HG03442 (cell line): ENCODE measurements around the gene FBXL7.
A peak's percentile ranks its signal among the peaks of the same experiment; 100 is the strongest.

ENCODE experiments used
- ATAC-seq: cut with Tn5 transposase; IDR thresholded peaks from one replicate; pipeline ENCODE4 v1.9.1; 2021; ENCODE audit warnings: mild to moderate bottlenecking, moderate library complexity; ENCODE audit not compliant: unreplicated experiment

Gene FBXL7

GRCh38 chr5:15499528-15500324, at the start of gene FBXL7:
Gene FBXL7, plus strand, starts transcription at chr5:15500180.
- ATAC-seq: no peak

GRCh38 chr5:15450473-15450872, 49.5 kb upstream of the FBXL7 start:
- no peak for ATAC-seq

DNA sequence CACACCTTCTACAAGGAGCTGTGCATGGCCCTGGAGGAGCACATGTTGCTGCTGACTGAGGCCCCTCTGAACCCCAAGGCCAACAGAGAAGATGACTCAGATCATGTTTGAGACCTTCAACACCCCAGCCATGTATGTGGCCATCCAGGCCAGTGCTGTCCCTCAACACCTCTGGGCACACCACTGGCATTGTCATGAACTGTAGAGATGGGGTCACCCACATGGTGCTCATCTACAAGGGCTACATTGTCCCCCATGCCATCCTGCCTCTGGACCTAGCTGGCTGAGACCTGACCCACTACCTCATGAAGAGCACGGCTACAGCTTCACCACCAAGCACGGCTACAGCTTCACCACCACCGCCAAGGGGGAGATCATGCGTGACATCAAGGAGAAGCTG, 49.0 kb upstream of the FBXL7 start:
- ATAC-seq: no peak

DNA sequence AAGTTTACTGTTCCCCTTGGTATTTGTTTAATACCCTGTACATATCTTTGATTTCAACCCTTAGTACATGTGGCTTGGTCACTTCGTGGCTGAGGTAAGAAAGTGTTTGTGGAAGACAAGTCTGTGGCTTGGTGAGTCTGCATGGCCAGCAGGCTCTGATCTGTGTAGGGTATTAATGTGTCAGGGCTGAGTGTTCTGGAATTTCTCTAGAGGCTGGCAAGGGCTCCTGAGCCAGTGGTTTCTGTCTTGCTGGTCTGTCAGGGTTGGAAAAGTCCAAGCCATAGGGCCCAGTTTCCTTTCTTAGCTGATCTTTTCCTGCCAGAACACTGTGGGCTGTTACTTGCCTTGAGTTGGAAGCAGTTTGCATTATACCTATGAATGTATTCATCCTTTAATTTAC, 48.0 kb upstream of the FBXL7 start:
- ATAC-seq: no peak

- ATAC-seq: no peak
These were observed 47.2 kb upstream of the FBXL7 start for GRCh38 chr5:15452781-15453180.

DNA sequence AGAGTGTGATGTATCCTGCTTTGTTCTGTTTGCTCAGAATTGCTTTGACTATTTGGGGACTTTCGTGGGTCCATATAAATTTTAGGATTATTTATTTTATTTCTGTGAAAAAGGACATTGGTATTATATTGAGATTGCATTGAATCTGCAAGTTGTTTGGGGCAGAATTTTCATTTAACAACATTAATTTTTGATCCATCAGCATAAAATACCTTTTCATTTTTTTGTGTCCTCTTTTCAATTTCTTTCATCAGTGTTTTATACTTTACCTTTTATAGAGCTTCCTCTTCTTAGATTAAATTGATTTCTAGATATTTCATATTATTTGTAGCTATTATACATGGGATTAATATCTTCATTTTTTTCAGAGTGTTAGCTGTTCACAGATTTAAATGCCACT, 40.8 kb upstream of the FBXL7 start:
- ATAC-seq: no peak

- ATAC-seq: no peak
These were observed 36.6 kb upstream of the FBXL7 start for GRCh38 chr5:15463231-15463980.

GRCh38 chr5:15472116-15472515, 27.9 kb upstream of the FBXL7 start:
- no peak for ATAC-seq

DNA sequence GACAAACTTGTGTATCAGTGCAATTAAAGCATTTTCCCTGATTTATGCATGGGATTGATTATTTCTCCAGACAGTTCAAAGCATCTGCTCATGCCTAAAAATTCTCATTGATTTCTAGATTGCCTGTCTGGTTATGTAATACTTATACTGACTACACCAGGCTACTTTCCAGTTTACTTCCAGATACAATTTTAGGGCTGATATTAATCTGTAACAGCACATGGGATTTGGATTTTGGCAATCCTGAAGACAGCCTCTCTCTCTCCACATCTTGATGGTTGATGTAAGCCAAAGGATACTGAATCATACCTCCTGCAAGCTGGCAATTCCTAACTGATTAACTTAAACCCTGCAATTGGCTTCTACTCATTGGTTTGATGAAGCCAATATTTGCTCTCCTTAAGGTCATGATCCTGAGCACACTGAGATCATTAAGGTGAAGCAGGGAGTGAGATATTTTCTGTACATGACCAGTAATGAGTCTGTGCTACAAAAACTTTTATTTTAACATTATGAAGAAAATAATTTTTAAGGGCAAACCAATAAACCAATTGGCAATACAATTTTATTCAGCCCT, 25.7 kb upstream of the FBXL7 start:
- ATAC-seq: no peak

DNA sequence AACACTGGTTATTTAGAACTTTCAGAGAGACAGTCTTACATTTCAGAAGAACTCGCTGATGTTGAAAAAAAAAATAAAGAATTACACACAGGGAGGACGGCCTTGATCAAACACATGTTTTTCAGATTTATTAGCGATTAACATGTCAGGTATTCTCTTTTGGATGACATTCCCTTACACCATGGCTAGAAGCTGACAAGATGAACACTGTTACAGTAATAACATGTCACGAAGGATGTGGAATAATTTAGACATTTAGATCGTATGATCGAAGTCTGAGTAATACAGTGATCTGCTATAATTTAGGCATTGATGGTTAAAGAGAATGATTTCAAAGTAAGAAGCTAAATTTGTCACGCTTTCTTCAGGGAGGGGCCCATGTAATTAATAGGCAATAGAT, 24.6 kb upstream of the FBXL7 start:
- ATAC-seq: no peak

GRCh38 chr5:15476977-15477376, 23.0 kb upstream of the FBXL7 start:
- no peak for ATAC-seq

- ATAC-seq: no peak
These were observed 19.5 kb upstream of the FBXL7 start for GRCh38 chr5:15480436-15480835.

- no peak for ATAC-seq
These were observed 16.5 kb upstream of the FBXL7 start for GRCh38 chr5:15483351-15484097.

DNA sequence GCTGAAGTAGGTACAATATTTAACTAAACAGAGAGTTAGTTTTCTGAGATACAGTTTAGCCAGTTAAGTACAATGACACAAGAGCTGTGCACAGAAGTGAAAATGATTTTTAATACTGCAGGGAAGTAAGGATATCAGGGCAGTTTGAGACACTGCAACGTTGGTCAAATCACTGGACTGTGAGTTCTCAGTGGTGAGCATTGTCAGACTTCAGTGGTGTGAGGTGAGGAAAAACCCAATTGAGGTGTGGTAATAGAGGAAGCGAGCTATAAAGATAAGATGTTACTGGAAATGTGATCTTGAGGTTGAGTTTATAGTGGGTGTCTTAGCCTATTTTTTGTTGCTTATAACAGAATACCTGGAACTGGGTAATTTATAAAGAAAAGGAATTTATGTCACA, 12.8 kb upstream of the FBXL7 start:
- peak; percentile 55 for ATAC-seq

DNA sequence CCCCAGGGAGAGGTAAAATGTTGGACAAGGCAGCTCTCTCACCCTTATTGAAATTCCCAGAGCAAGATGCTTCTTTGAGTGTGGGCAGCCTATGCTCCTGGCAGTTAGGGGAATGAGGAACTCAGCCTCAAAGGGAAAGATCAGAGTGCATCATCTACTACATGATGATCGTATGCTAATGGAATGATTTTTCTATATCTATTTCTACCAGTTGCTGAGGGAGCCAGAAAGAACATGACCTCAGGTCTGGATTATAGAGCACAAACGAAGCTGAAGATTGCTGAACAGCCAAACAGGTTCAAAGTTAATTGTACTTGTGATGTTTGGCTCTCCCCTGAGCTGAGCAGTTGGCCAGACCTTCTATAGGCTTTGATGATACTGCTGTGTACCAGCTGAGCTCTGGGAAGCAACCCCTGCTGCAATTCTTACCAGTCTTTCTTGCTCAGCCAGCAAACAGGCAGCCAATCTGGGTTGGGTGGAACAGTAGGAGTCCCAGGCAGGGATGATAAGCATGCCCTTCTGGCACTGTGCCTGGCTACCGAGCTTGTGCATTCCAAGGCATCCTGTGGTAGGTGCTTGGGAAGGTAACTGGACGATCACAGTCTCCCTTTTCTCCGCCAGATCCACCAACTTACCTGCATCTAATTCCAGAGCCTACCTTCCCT, 10.3 kb upstream of the FBXL7 start:
- ATAC-seq: no peak

- no peak for ATAC-seq
These were observed 7.4 kb upstream of the FBXL7 start for GRCh38 chr5:15492545-15492944.

DNA sequence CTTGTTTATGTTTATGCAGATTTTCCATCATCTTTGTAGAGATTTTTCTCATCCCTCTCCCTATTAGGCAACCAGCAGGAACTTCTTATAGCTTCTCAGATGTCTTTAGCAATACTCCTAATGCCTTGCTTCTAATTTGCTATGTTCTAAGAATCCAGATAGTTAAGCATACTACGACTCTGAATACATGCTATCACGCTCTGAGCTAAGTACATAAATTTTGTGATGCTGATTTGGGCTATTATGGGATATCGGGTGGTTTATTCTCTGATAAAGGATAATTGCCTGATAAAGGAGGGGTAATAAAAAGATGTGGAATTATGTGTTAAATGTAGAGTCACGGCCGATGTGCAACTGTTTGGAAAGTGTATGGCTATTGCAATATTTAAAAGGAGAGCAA, 6.5 kb upstream of the FBXL7 start:
- ATAC-seq: no peak

GRCh38 chr5:15495026-15495425, 5.0 kb upstream of the FBXL7 start:
- no peak for ATAC-seq

DNA sequence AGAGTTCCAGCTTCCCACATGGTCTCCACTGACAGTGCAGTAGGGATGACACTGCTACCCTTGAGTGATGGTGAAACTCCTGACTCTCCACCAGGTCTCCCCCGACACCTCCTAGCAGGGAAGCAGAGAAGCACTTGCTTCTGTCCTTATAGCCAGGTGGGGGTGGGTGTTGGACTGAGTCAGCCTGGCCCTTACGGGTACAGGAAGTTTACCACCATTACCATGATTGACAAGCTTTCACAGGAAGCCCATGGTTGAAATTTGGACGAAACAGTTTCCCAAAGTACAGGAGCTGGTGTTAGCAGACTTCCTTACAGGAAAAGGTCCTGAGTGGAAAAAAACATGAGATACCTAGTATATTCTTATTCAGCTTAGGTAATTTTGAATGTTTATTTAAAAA, 3.1 kb upstream of the FBXL7 start:
- no peak for ATAC-seq

- no peak for ATAC-seq
These were observed 483 bp downstream of the FBXL7 start for GRCh38 chr5:15500325-15501001.
